Endodermal cell (in vitro differentiated cells): ENCODE results near the gene HOXA4. TPM values are rescaled to one million over a fixed set of nuclear protein-coding genes. Genes with fewer than 3 reads are reported as not detected.

Source experiments
- DNase-seq: peaks from one replicate; pipeline ENCODE4 v3.0.0-alpha.2; 2017
- H3K27ac ChIP-seq: 2 replicates; pipeline ENCODE4 v1.5.1; 2013; ENCODE audit warnings: mild to moderate bottlenecking, low read depth, low read length, moderate library complexity
- H3K27me3 ChIP-seq: 2 replicates; pipeline ENCODE4 v1.6.1; 2013; ENCODE audit warnings: mild to moderate bottlenecking, low read length, moderate library complexity; ENCODE audit not compliant: insufficient read depth, control insufficient read depth, poor library complexity, severe bottlenecking
- H3K36me3 ChIP-seq: 2 replicates; pipeline ENCODE4 v1.7.0; 2013; ENCODE audit warnings: mild to moderate bottlenecking, low read length, moderate library complexity; ENCODE audit not compliant: control insufficient read depth, insufficient read depth
- H3K4me1 ChIP-seq: one replicate; pipeline ENCODE4 v1.7.0; 2013; ENCODE audit warnings: low read length; ENCODE audit not compliant: control insufficient read depth, insufficient read depth
- H3K4me3 ChIP-seq: 2 replicates; pipeline ENCODE4 v1.5.1; 2013; ENCODE audit warnings: mild to moderate bottlenecking, low read length, moderate library complexity
- H3K9ac ChIP-seq: 2 replicates; pipeline ENCODE4 v1.6.1; 2013; ENCODE audit warnings: mild to moderate bottlenecking, low read length, moderate library complexity; ENCODE audit not compliant: poor library complexity, severe bottlenecking; ENCODE audit errors: extremely low read depth
- H3K9me3 ChIP-seq: 2 replicates; pipeline ENCODE4 v1.6.1; 2013; ENCODE audit warnings: mild to moderate bottlenecking, low read length, moderate library complexity; ENCODE audit not compliant: control insufficient read depth
- H3K27ac Mint-ChIP-seq: 2 replicates; pipeline ENCODE4 v1.8.0; 2020; ENCODE audit warnings: mixed read lengths
- H3K27me3 Mint-ChIP-seq: 2 replicates; pipeline ENCODE4 v1.8.0; 2021; ENCODE audit warnings: mild to moderate bottlenecking, mixed read lengths; ENCODE audit not compliant: insufficient read depth
- H3K36me3 Mint-ChIP-seq: 2 replicates; pipeline ENCODE4 v1.8.0; 2020; ENCODE audit warnings: low read depth, mixed read lengths
- H3K4me1 Mint-ChIP-seq: 2 replicates; pipeline ENCODE4 v1.8.0; 2020; ENCODE audit warnings: mixed read lengths
- H3K4me3 Mint-ChIP-seq: 2 replicates; pipeline ENCODE4 v1.8.0; 2020; ENCODE audit warnings: mild to moderate bottlenecking, moderate library complexity, mixed read lengths
- H3K9me3 Mint-ChIP-seq: 2 replicates; pipeline ENCODE4 v1.8.0; 2020; ENCODE audit warnings: mild to moderate bottlenecking, mixed read lengths
- CTCF ChIP-seq: fragments of 200-600 bp; sonication (generic); conservative IDR thresholded peaks from 2 replicates; pipeline ENCODE4 v1.5.0; 2021; ENCODE audit warnings: antibody characterized with exemption, mild to moderate bottlenecking
- WGBS, 2 experiments: methylation state at CpG; one replicate each; pipeline versions ENCODE4 v1.1.5 to v1.1.7; 2013; ENCODE audit warnings: missing lambda C conversion rate in 2 of 2, mixed read lengths in 1 of 2; ENCODE audit not compliant: insufficient coverage in 1 of 2, insufficient read length in 1 of 2; 5-methylcytosine and 5-hydroxymethylcytosine counted together
- total RNA-seq, 2 donors: library from RNA; stranded (reverse); fragmentation: NEBNext Ultra II Directional in 1 of 2; extraction: Animal tissue kit (Norgen Biotek cat#: 25700) in 1 of 2; gene quantifications; 2 replicates in 1 of 2; 3 replicates in 1 of 2; pipeline ENCODE4 v1.2.1, GENCODE V29; 2021

HOXA4 gene
- total RNA-seq, 2 donors from 2014 or later: not detected

GRCh38 chr7:27167916-27168264 is 37.3 kb upstream of the HOXA4 start:
- Histone ChIP-seq H3K9me3 (peaks cover 5% of the 10 kb centered on the region), H3K4me3 (no peak overlapping the region), H3K36me3 (no peaks in the 10 kb centered on the region), H3K4me1 (no peaks in the 10 kb centered on the region), H3K27me3 (peaks cover 100% of the 10 kb centered on the region), H3K9ac (no peak overlapping the region), H3K27ac (no peak overlapping the region)
- 21 to 38% methylated on average over 2 to 4 of the region's 4 CpGs for WGBS, 2 experiments
- no peaks in the 10 kb centered on the region for H3K4me1 Mint-ChIP-seq
- no peak for TF ChIP-seq CTCF
- H3K27me3 Mint-ChIP-seq: peaks cover 100% of the 10 kb centered on the region
- H3K9me3 Mint-ChIP-seq: peaks cover 8% of the 10 kb centered on the region
- DNase-seq: no peak
- no peaks in the 10 kb centered on the region for H3K36me3 Mint-ChIP-seq
- no peak overlapping the region for H3K4me3 Mint-ChIP-seq
- no peak overlapping the region for H3K27ac Mint-ChIP-seq

- peaks cover 100% of the 10 kb centered on the region for H3K27me3 ChIP-seq
- Mint-ChIP-seq H3K27me3 (peaks cover 100% of the 10 kb centered on the region), H3K4me1 (no peaks in the 10 kb centered on the region), H3K36me3 (no peaks in the 10 kb centered on the region), H3K9me3 (peaks cover 8% of the 10 kb centered on the region), H3K27ac (no peak overlapping the region), H3K4me3 (no peak overlapping the region)
- no peak overlapping the region for H3K27ac ChIP-seq
- 7% methylated on average over 31 to 50 of the region's 50 CpGs for WGBS, 2 experiments
- peak; percentile 64 for DNase-seq
- no peaks in the 10 kb centered on the region for H3K36me3 ChIP-seq
- no peak overlapping the region for H3K4me3 ChIP-seq
- no peaks in the 10 kb centered on the region for H3K4me1 ChIP-seq
- H3K9ac ChIP-seq: no peak overlapping the region
- TF ChIP-seq CTCF: no peak
- peaks cover 5% of the 10 kb centered on the region for H3K9me3 ChIP-seq
Observed at GRCh38 chr7:27166531-27167505, 36.3 kb upstream of the HOXA4 start.

GRCh38 chr7:27165996-27166530 is 35.5 kb upstream of the HOXA4 start:
- H3K4me1 ChIP-seq: no peaks in the 10 kb centered on the region
- H3K9me3 ChIP-seq: peaks cover 5% of the 10 kb centered on the region
- H3K27me3 ChIP-seq: peaks cover 100% of the 10 kb centered on the region
- Mint-ChIP-seq H3K36me3 (no peaks in the 10 kb centered on the region), H3K4me1 (no peaks in the 10 kb centered on the region), H3K9me3 (peaks cover 8% of the 10 kb centered on the region), H3K27ac (no peak overlapping the region), H3K4me3 (no peak overlapping the region), H3K27me3 (peaks cover 100% of the 10 kb centered on the region)
- H3K36me3 ChIP-seq: no peaks in the 10 kb centered on the region
- no peak overlapping the region for H3K9ac ChIP-seq
- WGBS, 2 experiments: 7 to 12% methylated on average over 30 to 46 of the region's 46 CpGs
- no peak overlapping the region for H3K4me3 ChIP-seq
- H3K27ac ChIP-seq: no peak overlapping the region
- TF ChIP-seq CTCF: no peak
- no peak for DNase-seq
